Spleen (tissue), 11 donors: ENCODE data around the gene GRIA1. TPM values are rescaled to one million over a fixed set of nuclear protein-coding genes. Genes with fewer than 3 reads are reported as not detected.

ENCODE experiments used
- DNase-seq: peaks from one replicate; pipeline ENCODE4 v3.0.0-alpha.2; 2020
- H3K27ac ChIP-seq, 8 donors: fragments of 200-600 bp; sonication (generic) in 7 of 8; 1 replicate in 4 of 8; 2 replicates in 4 of 8; pipeline versions ENCODE4 v1.5.0 to v1.8.0; 2016 to 2021; ENCODE audit warnings: inconsistent platforms in 4 of 8, mild to moderate bottlenecking in 4 of 8, moderate library complexity in 1 of 8
- H3K27me3 ChIP-seq, 7 donors: fragments of 200-600 bp; sonication (generic) in 6 of 7; replicated peaks in 1 of 7; 1 replicate in 4 of 7; 2 replicates in 3 of 7; pipeline versions ENCODE4 v1.5.0 to v1.8.0; 2016 to 2021; ENCODE audit warnings: inconsistent platforms in 3 of 7, mild to moderate bottlenecking in 1 of 7
- H3K36me3 ChIP-seq, 6 donors: fragments of 200-600 bp; sonication (generic) in 5 of 6; 1 replicate in 4 of 6; 2 replicates in 2 of 6; pipeline versions ENCODE4 v1.5.0 to v1.8.0; 2016 to 2021; ENCODE audit warnings: inconsistent platforms in 2 of 6
- H3K4me1 ChIP-seq, 6 donors: fragments of 200-600 bp; sonication (generic) in 5 of 6; 1 replicate in 3 of 6; 2 replicates in 3 of 6; pipeline versions ENCODE4 v1.5.0 to v1.8.0; 2016 to 2021; ENCODE audit warnings: inconsistent platforms in 3 of 6
- H3K4me3 ChIP-seq, 8 donors: fragments of 200-600 bp; sonication (generic) in 7 of 8; 1 replicate in 4 of 8; 2 replicates in 4 of 8; pipeline versions ENCODE4 v1.5.0 to v1.8.0; 2016 to 2021; ENCODE audit warnings: inconsistent platforms in 4 of 8, mild to moderate bottlenecking in 4 of 8, moderate library complexity in 2 of 8
- H3K9me3 ChIP-seq, 8 donors: fragments of 200-600 bp; sonication (generic) in 7 of 8; 1 replicate in 4 of 8; 2 replicates in 4 of 8; pipeline versions ENCODE4 v1.5.0 to v1.8.0; 2016 to 2021; ENCODE audit warnings: inconsistent platforms in 4 of 8
- CTCF ChIP-seq, 11 experiments: fragments of 200-600 bp in 7 of 11; fragments of 450-650 bp in 4 of 11; sonication (generic) in 4 of 11; IDR thresholded peaks in 8 of 11; conservative IDR thresholded peaks in 3 of 11; 1 replicate in 7 of 11; 2 replicates in 4 of 11; pipeline versions ENCODE4 v1.4.0 to v1.8.0; 2016 to 2021; ENCODE audit warnings: antibody characterized with exemption in 11 of 11, inconsistent platforms in 4 of 11, mild to moderate bottlenecking in 1 of 11
- POLR2A ChIP-seq, 3 donors: fragments of 450-650 bp; IDR thresholded peaks; one replicate each; pipeline ENCODE4 v1.5.1; 2017; ENCODE audit warnings: antibody characterized with exemption in 3 of 3, mild to moderate bottlenecking in 1 of 3
- POLR2AphosphoS5 ChIP-seq, 3 donors: sonication (generic); formaldehyde crosslinking; IDR thresholded peaks; one replicate each; pipeline ENCODE4 v1.5.1; 2017; ENCODE audit warnings: antibody characterized with exemption in 3 of 3
- WGBS, 5 donors: extraction: QIAGEN DNeasy Blood & Tissue Kit in 3 of 5; methylation state at CpG; one replicate each; pipeline versions ENCODE4 v1.1.5 to v1.1.7; 2013 to 2018; 5-methylcytosine and 5-hydroxymethylcytosine counted together
- intact Hi-C: fragments of 100-400 bp; cut with DNase I; formaldehyde crosslinking; loops from one replicate; pipeline ENCODE4 v1.15.0; 2023; ENCODE audit warnings: low total_unique reads
- polyA plus RNA-seq, 3 donors: library from polyadenylated mRNA; stranded (reverse); fragments of 200-250 nt; gene quantifications; one replicate each; pipeline ENCODE4 v1.2.1, GENCODE V29; 2013
- total RNA-seq, 7 donors: library from RNA; depleted of rRNA in 3 of 7; stranded (reverse); fragments of >200 nt in 3 of 7; fragmentation: NEBNext Ultra II Directional in 4 of 7; extraction: Animal tissue kit (Norgen Biotek cat#: 25700) in 4 of 7; gene quantifications; one replicate each; pipeline versions ENCODE4 v1.1.0 to v1.2.1, GENCODE V29; 2016 to 2021
- donor health status: healthy with polysubstance abuse.
- donor health status: DM: no; HTN: no; CAD: no; lungs with moderate emphysema.
- donor health status: DM: no; HTN: no; CAD: no.
- donor health status: Bipolar disorder and iron deficiency.
- donor health status: healthy.
- donor health status: DM: no; HTN: no; CAD: no.
- donor health status: DM: yes; HTN: yes; CAD: no.

Gene GRIA1
- total and polyA plus RNA-seq, 10 donors, result 0.02 to 0.19 (median 0.09) TPM; not detected in 6

- no peak overlapping the region for H3K4me3 ChIP-seq
- intact Hi-C loops, result no loop called here
- H3K9me3 ChIP-seq, result no peaks in the 10 kb centered on the region
- H3K27ac ChIP-seq, result no peak overlapping the region
- peaks cover 0 to 4% (median 0%) of the 10 kb centered on the region in 7 donors for H3K27me3 ChIP-seq
- no peak for DNase-seq
- TF ChIP-seq CTCF (IDR thresholded peaks at IDR 0.05 in 8 of 11, conservative IDR thresholded peaks at IDR 0.05 in 3 of 11) (no peak), POLR2A (IDR thresholded peaks at IDR 0.05) (no peak), POLR2AphosphoS5 (IDR thresholded peaks at IDR 0.05) (no peak)
- H3K36me3 ChIP-seq, result no peaks in the 10 kb centered on the region
- H3K4me1 ChIP-seq, result no peaks in the 10 kb centered on the region
These were observed 104.3 kb downstream of the GRIA1 start for GRCh38 chr5:153594785-153595184.

GRCh38 chr5:153598099-153598498 lies 107.6 kb downstream of the GRIA1 start:
- H3K36me3 ChIP-seq, result no peaks in the 10 kb centered on the region
- intact Hi-C loops, result no loop called here
- H3K27ac ChIP-seq, result no peak overlapping the region
- no peak for TF ChIP-seq POLR2AphosphoS5 (IDR thresholded peaks at IDR 0.05)
- TF ChIP-seq CTCF (IDR thresholded peaks at IDR 0.05 in 8 of 11, conservative IDR thresholded peaks at IDR 0.05 in 3 of 11), result no peak
- TF ChIP-seq POLR2A (IDR thresholded peaks at IDR 0.05), result no peak
- H3K4me1 ChIP-seq, result no peaks in the 10 kb centered on the region
- peaks cover 0 to 4% (median 0%) of the 10 kb centered on the region in 7 donors for H3K27me3 ChIP-seq
- H3K9me3 ChIP-seq, result no peaks in the 10 kb centered on the region
- no peak for DNase-seq
- H3K4me3 ChIP-seq, result no peak overlapping the region

- no peak overlapping the region for H3K27ac ChIP-seq
- H3K27me3 ChIP-seq, result peaks cover 0 to 4% (median 0%) of the 10 kb centered on the region in 7 donors
- no peaks in the 10 kb centered on the region for H3K36me3 ChIP-seq
- TF ChIP-seq POLR2A (IDR thresholded peaks at IDR 0.05) (no peak), POLR2AphosphoS5 (IDR thresholded peaks at IDR 0.05) (no peak), CTCF (IDR thresholded peaks at IDR 0.05 in 8 of 11, conservative IDR thresholded peaks at IDR 0.05 in 3 of 11) (no peak)
- DNase-seq, result no peak
- H3K4me1 ChIP-seq, result no peaks in the 10 kb centered on the region
- intact Hi-C loops, result no loop called here
- no peaks in the 10 kb centered on the region for H3K9me3 ChIP-seq
- no peak overlapping the region for H3K4me3 ChIP-seq
- WGBS, 5 donors, result 69 to 84% (median 76%) methylated on average over 1 of the region's 1 CpG
These were observed 110.9 kb downstream of the GRIA1 start for GRCh38 chr5:153601377-153601776.

GRCh38 chr5:153605386-153605785 lies 114.9 kb downstream of the GRIA1 start:
- Histone ChIP-seq H3K27ac (no peak overlapping the region), H3K4me1 (no peaks in the 10 kb centered on the region), H3K36me3 (no peaks in the 10 kb centered on the region), H3K4me3 (no peak overlapping the region), H3K27me3 (no peaks in the 10 kb centered on the region), H3K9me3 (no peaks in the 10 kb centered on the region)
- intact Hi-C loops, result no loop called here
- WGBS, 5 donors, result 59 to 75% (median 74%) methylated on average over 1 of the region's 1 CpG
- TF ChIP-seq CTCF (IDR thresholded peaks at IDR 0.05 in 8 of 11, conservative IDR thresholded peaks at IDR 0.05 in 3 of 11) (no peak), POLR2AphosphoS5 (IDR thresholded peaks at IDR 0.05) (no peak), POLR2A (IDR thresholded peaks at IDR 0.05) (no peak)
- no peak for DNase-seq
